Activated CD4-positive, alpha-beta T cell treated with anti-CD3 and anti-CD28 coated beads for 36 hours (primary cell): ENCODE results near the gene SEC24A. TPM values are rescaled to one million over a fixed set of nuclear protein-coding genes. Genes with fewer than 3 reads are reported as not detected.
A peak's percentile ranks its signal among the peaks of the same experiment; 100 is the strongest.

ENCODE experiments used
- ATAC-seq: fragments of 200-7000 bp; cut with Tn5 transposase; one replicate; pipeline ENCODE4 v1.10.0; 2021; ENCODE audit warnings: mild to moderate bottlenecking, moderate library complexity
- CTCF ChIA-PET: fragments of 350-600 bp; sonication (Branson Sonifier 250); formaldehyde crosslinking; loops from one replicate; lab custom pipeline; 2021; ENCODE audit warnings: antibody characterized with exemption; lab: Charles Lee
- POLR2A ChIA-PET: fragments of 350-600 bp; sonication (Branson Sonifier 250); formaldehyde crosslinking; loops from one replicate; lab custom pipeline; 2021; ENCODE audit warnings: antibody characterized with exemption, inconsistent platforms; lab: Charles Lee
- DNase-seq: peaks from one replicate; pipeline ENCODE4 v3.0.0-alpha.2; 2020
- H3K27ac Mint-ChIP-seq: one replicate; pipeline ENCODE4 v1.8.0; 2021; ENCODE audit warnings: mixed read lengths
- H3K27me3 Mint-ChIP-seq: one replicate; pipeline ENCODE4 v1.8.0; 2021; ENCODE audit warnings: mixed read lengths
- H3K36me3 Mint-ChIP-seq: one replicate; pipeline ENCODE4 v1.8.0; 2021; ENCODE audit warnings: low read depth, mixed read lengths
- H3K4me1 Mint-ChIP-seq: one replicate; pipeline ENCODE4 v1.8.0; 2021; ENCODE audit warnings: mixed read lengths
- H3K4me3 Mint-ChIP-seq: one replicate; pipeline ENCODE4 v1.8.0; 2021; ENCODE audit warnings: mild to moderate bottlenecking, moderate library complexity, mixed read lengths
- H3K9me3 Mint-ChIP-seq: one replicate; pipeline ENCODE4 v1.8.0; 2021; ENCODE audit warnings: low read depth, mixed read lengths
- intact Hi-C, 2 experiments: fragments of 100-400 bp; cut with DNase I in 1 of 2; cut with micrococcal nuclease in 1 of 2; formaldehyde crosslinking; loops; one replicate each; pipeline versions ENCODE4 v1.14.2 to v1.15.1; 2022 to 2024; cut with DNase I, micrococcal nuclease
- total RNA-seq, 2 experiments: library from RNA; stranded (reverse); gene quantifications; one replicate each; pipeline ENCODE4 v1.2.3, GENCODE V29; 2021

The SEC24A gene
- total RNA-seq, 2 experiments from 2014 or later: 32.2 to 41.3 TPM

DNA sequence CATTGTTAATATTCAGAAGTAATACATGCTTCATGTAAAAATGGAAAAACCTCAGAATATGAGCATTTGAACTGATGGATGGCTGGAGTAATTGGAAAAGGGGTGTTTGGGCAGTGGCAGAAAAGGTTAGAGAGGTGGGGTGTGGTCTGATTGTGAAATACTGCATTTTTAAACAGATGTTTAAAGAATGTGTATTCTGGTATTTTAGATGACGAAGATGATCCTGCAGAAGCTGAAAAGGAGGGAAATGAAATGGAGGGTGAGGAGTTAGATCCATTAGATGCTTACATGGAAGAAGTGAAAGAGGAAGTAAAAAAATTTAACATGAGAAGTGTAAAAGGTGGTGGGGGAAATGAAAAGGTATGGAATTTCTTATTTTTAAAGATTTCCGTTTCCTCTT is 128.8 kb downstream of the SEC24A start:
- no peak for ATAC-seq
- H3K4me1 Mint-ChIP-seq: no peaks in the 10 kb centered on the region
- intact Hi-C loops: no loop called here
- no peak overlapping the region for H3K4me3 Mint-ChIP-seq
- DNase-seq: no peak
- ChIA-PET CTCF (no interaction called here), POLR2A (no interaction called here)
- no peaks in the 10 kb centered on the region for H3K27me3 Mint-ChIP-seq
- peaks cover 38% of the 10 kb centered on the region for H3K36me3 Mint-ChIP-seq
- H3K27ac Mint-ChIP-seq: peak overlapping the region; percentile 16
- no peaks in the 10 kb centered on the region for H3K9me3 Mint-ChIP-seq

Other genes with a start within 250 kb of the SEC24A start
- 10 to 100 TPM; 36.1 to 42.0 TPM for gene CDKN2AIPNL, start 236.9 kb upstream of the SEC24A start, total RNA-seq
- 10 to 100 TPM; 58.1 to 68.0 TPM for gene JADE2, start 123.1 kb upstream of the SEC24A start, total RNA-seq
- 10 to 100 TPM; 40.3 to 54.9 TPM for gene SAR1B, start 16.0 kb upstream of the SEC24A start, total RNA-seq
- gene CAMLG, start 89.8 kb downstream of the SEC24A start, total RNA-seq: 10 to 100 TPM; 19.8 to 35.2 TPM
- 10 to 100 TPM; 63.5 to 86.7 TPM for gene DDX46, start 110.0 kb downstream of the SEC24A start, total RNA-seq
- gene C5orf24, start 197.2 kb downstream of the SEC24A start, total RNA-seq: 10 to 100 TPM; 24.5 to 24.9 TPM
- 10 to 100 TPM; 16.6 to 29.1 TPM for gene TXNDC15, start 225.6 kb downstream of the SEC24A start, total RNA-seq